Activated CD8-positive, alpha-beta memory T cell treated with anti-CD3 and anti-CD28 coated beads for 1 hour (primary cell): ENCODE data around the gene SLIT3.

Experiments used
- DNase-seq, 2 donors: peaks; one replicate each; pipeline ENCODE4 v3.0.0-alpha.2; 2020; ENCODE audit warnings: low read depth in 1 of 2; ENCODE audit errors: extremely low read depth in 1 of 2

The SLIT3 gene

DNA sequence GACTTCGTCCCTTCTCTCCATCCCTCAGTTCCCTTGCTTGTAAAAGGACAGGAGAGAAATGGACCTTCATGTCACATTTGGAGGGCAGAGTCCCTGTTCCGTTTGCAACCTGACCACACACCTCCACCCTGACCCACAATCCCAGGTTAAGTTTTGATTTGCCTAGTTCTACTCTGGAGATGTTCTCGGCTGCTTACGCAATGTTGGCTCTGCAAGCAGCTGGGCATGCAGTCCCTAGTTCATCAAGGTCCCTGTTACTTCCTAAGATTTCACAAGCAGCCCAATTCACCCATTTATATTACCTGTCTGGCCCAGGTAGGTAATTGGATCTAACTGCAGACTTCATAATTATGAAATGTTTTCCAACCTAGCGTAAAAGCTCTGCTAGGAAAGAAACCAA, 28.8 kb downstream of the SLIT3 start:
- no peak for DNase-seq

DNA sequence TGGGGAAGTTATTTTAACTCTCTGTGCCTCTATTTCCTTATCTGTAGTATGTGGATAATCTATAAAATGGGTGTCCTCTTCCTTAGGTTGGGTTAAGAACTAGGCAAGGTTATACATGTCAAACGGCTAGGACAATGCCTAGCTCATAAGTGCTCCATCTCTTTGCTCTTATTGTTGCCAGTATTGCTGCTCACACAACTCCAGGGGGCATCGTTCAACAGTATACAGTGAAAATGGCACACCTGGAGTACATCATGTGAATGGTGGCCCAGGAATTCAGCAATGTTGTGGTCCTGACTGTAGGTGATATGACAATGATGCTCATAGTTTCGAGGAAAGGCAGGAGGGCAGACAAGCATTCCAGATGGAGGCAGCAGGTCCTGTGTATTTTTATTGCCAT, 30.1 kb downstream of the SLIT3 start:
- DNase-seq = no peak

GRCh38 chr5:169268019-169268418, 32.9 kb downstream of the SLIT3 start:
- DNase-seq = no peak

GRCh38 chr5:169265888-169266287, 35.1 kb downstream of the SLIT3 start:
- no peak for DNase-seq

GRCh38 chr5:169263591-169263990, 37.3 kb downstream of the SLIT3 start:
- DNase-seq = no peak

GRCh38 chr5:169260896-169261569, 39.9 kb downstream of the SLIT3 start:
- DNase-seq = no peak

- no peak for DNase-seq
These were observed 42.5 kb downstream of the SLIT3 start for GRCh38 chr5:169258372-169259000.

GRCh38 chr5:169256191-169256590, 44.7 kb downstream of the SLIT3 start:
- no peak for DNase-seq

DNA sequence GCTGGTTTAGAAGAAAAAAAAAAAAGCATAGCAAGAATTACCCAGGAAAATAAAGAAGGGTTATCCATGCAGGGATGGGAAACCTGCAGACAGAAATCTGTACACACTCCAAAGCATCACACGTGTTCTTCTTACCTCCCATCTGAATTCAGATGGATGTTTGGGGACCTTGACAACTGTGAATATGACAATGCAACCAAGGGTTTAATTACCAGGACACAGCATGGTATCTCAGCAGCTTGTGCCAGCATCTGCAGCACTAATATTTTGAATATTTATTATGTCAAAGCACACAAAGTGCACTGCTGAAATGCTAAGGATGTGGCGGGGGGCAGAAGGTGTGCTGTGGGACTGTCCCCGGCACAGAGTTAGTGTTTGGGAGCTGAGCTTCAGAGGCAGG, 47.9 kb downstream of the SLIT3 start:
- no peak for DNase-seq

- no peak for DNase-seq
These were observed 49.4 kb downstream of the SLIT3 start for GRCh38 chr5:169251333-169252084.

GRCh38 chr5:169250887-169251286, 50.1 kb downstream of the SLIT3 start:
- DNase-seq = no peak

DNA sequence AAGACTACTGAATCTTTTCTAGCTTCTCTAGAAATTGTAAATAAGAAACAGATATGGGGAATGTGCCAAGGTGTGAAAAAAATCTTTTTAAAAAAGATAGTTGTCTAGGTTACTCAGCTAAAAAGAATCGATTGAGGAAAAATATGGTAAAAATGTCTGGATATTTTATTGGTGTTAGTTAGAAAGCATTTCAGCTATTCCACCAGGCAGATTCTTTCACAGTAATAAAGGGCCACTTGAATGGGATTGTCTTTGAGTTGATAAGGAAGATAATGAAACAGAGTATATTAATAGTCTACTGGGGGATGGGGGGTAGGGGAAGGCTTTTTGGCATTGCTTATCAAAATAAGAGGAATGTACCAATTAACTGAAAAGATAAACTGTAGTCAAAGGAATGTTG, 51.9 kb downstream of the SLIT3 start:
- no peak for DNase-seq

- no peak for DNase-seq
These were observed 52.4 kb downstream of the SLIT3 start for GRCh38 chr5:169248550-169248949.

- no peak for DNase-seq
These were observed 56.1 kb downstream of the SLIT3 start for GRCh38 chr5:169244812-169245211.

- no peak for DNase-seq
These were observed 57.1 kb downstream of the SLIT3 start for GRCh38 chr5:169243651-169244422.

GRCh38 chr5:169242849-169243186, 58.1 kb downstream of the SLIT3 start:
- DNase-seq = no peak

DNA sequence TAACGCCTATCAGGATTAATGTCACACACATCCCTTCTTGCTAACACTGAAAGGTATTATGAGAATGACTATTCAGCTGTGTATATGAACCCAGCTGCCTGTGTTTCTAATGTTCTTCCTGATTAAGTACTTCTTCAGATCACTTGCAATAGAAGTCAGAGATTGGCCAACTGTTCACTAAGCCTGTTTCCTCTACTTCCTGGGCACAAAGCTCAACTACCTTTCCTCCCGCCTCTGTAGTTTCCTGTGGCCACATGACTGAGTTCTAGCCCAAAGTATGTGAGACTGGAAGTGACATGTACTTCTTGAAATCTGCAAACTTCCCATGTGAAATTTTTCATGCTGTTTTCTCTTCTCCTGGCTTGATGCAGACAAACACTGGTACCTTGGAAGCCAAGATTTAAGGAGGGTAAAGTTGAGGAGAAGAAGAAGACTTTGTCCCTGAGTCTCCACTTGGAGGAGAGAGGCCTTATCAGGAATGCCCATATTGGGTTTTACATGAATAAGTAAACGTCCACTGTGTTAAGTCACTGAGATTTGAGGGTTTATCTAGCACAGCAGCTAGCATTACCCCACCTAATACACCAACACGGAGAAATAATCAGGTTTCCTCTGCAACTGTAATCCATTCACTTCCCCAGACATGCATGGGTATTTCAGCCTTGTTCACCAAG, 58.6 kb downstream of the SLIT3 start:
- DNase-seq = no peak

GRCh38 chr5:169229342-169229892, 71.5 kb downstream of the SLIT3 start:
- no peak for DNase-seq

DNA sequence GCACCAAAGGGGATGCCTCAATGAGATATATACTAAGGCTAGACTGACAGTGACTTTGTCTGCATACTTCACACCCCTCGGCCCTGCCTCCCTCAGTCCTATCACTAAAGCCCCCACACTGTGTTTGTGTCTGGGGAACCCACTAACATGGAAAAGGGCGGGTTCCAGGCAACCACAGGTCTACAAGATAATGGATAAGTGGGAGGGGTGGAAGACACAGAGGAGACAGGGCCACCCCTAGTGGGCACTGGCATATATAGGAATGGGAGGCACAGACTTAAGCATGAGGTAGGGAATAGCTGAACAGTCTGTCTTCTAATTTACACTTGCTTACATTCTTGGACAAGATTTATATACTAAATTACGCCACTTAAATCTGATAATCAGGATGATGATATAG, 74.0 kb downstream of the SLIT3 start:
- DNase-seq = no peak

DNA sequence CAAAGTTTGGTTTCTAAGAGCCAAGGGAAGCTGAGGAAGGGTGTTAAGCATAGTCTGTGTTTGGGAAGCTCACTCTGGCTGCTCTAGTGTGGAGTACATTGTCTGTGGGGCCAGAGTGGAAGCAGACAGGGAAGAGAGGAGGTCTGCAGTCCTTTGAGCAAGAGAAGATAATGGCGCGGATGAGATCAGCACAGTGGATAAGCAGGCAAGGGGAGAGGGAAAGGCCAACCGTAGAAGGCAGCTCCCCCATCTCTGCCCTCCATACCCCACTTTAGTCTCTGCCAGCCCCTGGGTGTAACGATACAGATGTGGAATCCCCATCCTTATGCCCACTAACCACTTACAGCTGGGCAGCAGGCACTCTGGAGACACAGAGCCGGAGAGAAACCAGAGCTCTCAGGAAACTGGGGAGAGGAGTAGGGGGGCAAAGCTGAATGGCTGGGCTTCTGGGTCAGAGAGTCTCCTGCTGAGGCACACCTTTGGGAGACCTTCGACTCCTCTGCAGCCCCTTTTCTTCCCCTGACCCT, 75.0 kb downstream of the SLIT3 start:
- DNase-seq = no peak
